H9 (cell line): Measurements from ENCODE around the gene DNAAF2. TPM values are rescaled to one million over a fixed set of nuclear protein-coding genes. Genes with fewer than 3 reads are reported as not detected.

Source experiments
- DNase-seq: peaks from one replicate; pipeline ENCODE4 v3.0.0-alpha.2; 2017
- H2AFZ ChIP-seq: one replicate; pipeline ENCODE4 v1.6.1; 2013; ENCODE audit warnings: mild to moderate bottlenecking, low read length, control low read depth, moderate library complexity
- H2AK5ac ChIP-seq: 2 replicates; pipeline ENCODE4 v1.6.1; 2013; ENCODE audit warnings: low read length, control low read depth, mixed read lengths; ENCODE audit not compliant: insufficient read length
- H2BK120ac ChIP-seq: one replicate; pipeline ENCODE4 v1.6.1; 2013; ENCODE audit warnings: low read depth, mild to moderate bottlenecking, low read length, control low read depth, inconsistent platforms; ENCODE audit not compliant: poor library complexity, severe bottlenecking
- H2BK12ac ChIP-seq: 2 replicates; pipeline ENCODE4 v1.6.1; 2013; ENCODE audit warnings: low read length, control low read depth, mixed read lengths, low read depth; ENCODE audit not compliant: insufficient read length
- H2BK15ac ChIP-seq: 2 replicates; pipeline ENCODE4 v1.6.1; 2013; ENCODE audit warnings: low read depth, low read length, control low read depth
- H2BK20ac ChIP-seq: one replicate; pipeline ENCODE4 v1.6.1; 2013; ENCODE audit warnings: low read depth, mild to moderate bottlenecking, low read length, control low read depth, inconsistent platforms; ENCODE audit not compliant: poor library complexity, severe bottlenecking
- H2BK5ac ChIP-seq: 2 replicates; pipeline ENCODE4 v1.6.1; 2013; ENCODE audit warnings: low read length, control low read depth, mixed read lengths; ENCODE audit not compliant: insufficient read length
- H3K14ac ChIP-seq: 2 replicates; pipeline ENCODE4 v1.6.1; 2013; ENCODE audit warnings: low read length, control low read depth; ENCODE audit not compliant: insufficient read depth
- H3K18ac ChIP-seq: 2 replicates; pipeline ENCODE4 v1.6.1; 2013; ENCODE audit warnings: low read depth, mild to moderate bottlenecking, mixed read lengths, low read length, control low read depth; ENCODE audit not compliant: insufficient read length
- H3K23ac ChIP-seq: 2 replicates; pipeline ENCODE4 v1.6.1; 2013; ENCODE audit warnings: low read length, control low read depth, mixed read lengths, low read depth; ENCODE audit not compliant: insufficient read length
- H3K23me2 ChIP-seq: 2 replicates; pipeline ENCODE4 v1.6.1; 2013; ENCODE audit warnings: low read depth, mild to moderate bottlenecking, mixed read lengths, low read length, control low read depth; ENCODE audit not compliant: insufficient read length, poor library complexity, severe bottlenecking
- H3K27ac ChIP-seq: 2 replicates; pipeline ENCODE4 v1.5.1; 2013; ENCODE audit warnings: low read length, control low read depth, mixed read lengths, low read depth; ENCODE audit not compliant: insufficient read length
- H3K27me3 ChIP-seq: 2 replicates; pipeline ENCODE4 v1.6.1; 2013; ENCODE audit warnings: low read length, control low read depth, inconsistent platforms; ENCODE audit not compliant: insufficient read depth
- H3K4ac ChIP-seq: 2 replicates; pipeline ENCODE4 v1.6.1; 2013; ENCODE audit warnings: low read depth, mild to moderate bottlenecking, control low read depth, inconsistent platforms, low read length, moderate library complexity
- H3K4me1 ChIP-seq: 2 replicates; pipeline ENCODE4 v1.6.1; 2013; ENCODE audit warnings: low read length, control low read depth, inconsistent platforms; ENCODE audit not compliant: insufficient read depth
- H3K4me2 ChIP-seq: 2 replicates; pipeline ENCODE4 v1.6.1; 2013; ENCODE audit warnings: low read length, control low read depth, mixed read lengths; ENCODE audit not compliant: insufficient read length, insufficient read depth
- H3K56ac ChIP-seq: 2 replicates; pipeline ENCODE4 v1.6.1; 2013; ENCODE audit warnings: low read depth, mild to moderate bottlenecking, mixed read lengths, low read length, control low read depth; ENCODE audit not compliant: insufficient read length
- H3K79me1 ChIP-seq: 2 replicates; pipeline ENCODE4 v1.6.1; 2013; ENCODE audit warnings: low read depth, mild to moderate bottlenecking, moderate library complexity, low read length, control low read depth, inconsistent platforms; ENCODE audit not compliant: insufficient read depth, poor library complexity, severe bottlenecking
- H3K79me2 ChIP-seq: 2 replicates; pipeline ENCODE4 v1.6.1; 2013; ENCODE audit warnings: low read length, control low read depth, inconsistent platforms; ENCODE audit not compliant: insufficient read depth
- H3K9ac ChIP-seq: 2 replicates; pipeline ENCODE4 v1.6.1; 2013; ENCODE audit warnings: low read length, control low read depth, mixed read lengths; ENCODE audit not compliant: insufficient read length; ENCODE audit errors: extremely low read depth
- H3K9me3 ChIP-seq: one replicate; pipeline ENCODE4 v1.6.1; 2013; ENCODE audit warnings: low read depth, low read length, inconsistent platforms; ENCODE audit not compliant: control insufficient read depth
- H3T11ph ChIP-seq: one replicate; pipeline ENCODE4 v1.6.1; 2013; ENCODE audit warnings: mild to moderate bottlenecking, low read length, control low read depth, inconsistent platforms
- H4K20me1 ChIP-seq: one replicate; pipeline ENCODE4 v1.6.1; 2013; ENCODE audit not compliant: control insufficient read depth, insufficient read length, insufficient read depth
- H4K5ac ChIP-seq: 2 replicates; pipeline ENCODE4 v1.6.1; 2013; ENCODE audit warnings: low read depth, mild to moderate bottlenecking, mixed read lengths, low read length, control low read depth; ENCODE audit not compliant: insufficient read length
- H4K8ac ChIP-seq: replicated peaks from 2 replicates; pipeline ENCODE4 v1.6.1; 2013; ENCODE audit warnings: low read length, control low read depth, mixed read lengths, low read depth; ENCODE audit not compliant: insufficient read length
- H4K91ac ChIP-seq: 2 replicates; pipeline ENCODE4 v1.6.1; 2013; ENCODE audit warnings: low read depth, mild to moderate bottlenecking, moderate library complexity, mixed read lengths, low read length, control low read depth; ENCODE audit not compliant: insufficient read length
- H3K27ac Mint-ChIP-seq, 3 experiments: 2 replicates in 2 of 3; 3 replicates in 1 of 3; pipeline ENCODE4 v1.8.0; 2020 to 2021; ENCODE audit warnings: mixed read lengths in 3 of 3, mild to moderate bottlenecking in 1 of 3, moderate library complexity in 1 of 3
- H3K27me3 Mint-ChIP-seq: 2 replicates; pipeline ENCODE4 v1.8.0; 2021; ENCODE audit warnings: low read depth, mild to moderate bottlenecking, moderate library complexity, mixed read lengths
- H3K36me3 Mint-ChIP-seq, 3 experiments: 2 replicates in 2 of 3; 3 replicates in 1 of 3; pipeline ENCODE4 v1.8.0; 2020 to 2021; ENCODE audit warnings: low read depth in 3 of 3, mixed read lengths in 3 of 3; ENCODE audit not compliant: insufficient read depth in 1 of 3
- H3K4me1 Mint-ChIP-seq, 2 experiments: 2 replicates each; pipeline ENCODE4 v1.8.0; 2020; ENCODE audit warnings: mixed read lengths in 2 of 2
- H3K4me3 Mint-ChIP-seq, 2 experiments: 2 replicates in 1 of 2; 3 replicates in 1 of 2; pipeline ENCODE4 v1.8.0; 2020 to 2021; ENCODE audit warnings: mild to moderate bottlenecking in 2 of 2, mixed read lengths in 2 of 2, moderate library complexity in 1 of 2
- H3K9me3 Mint-ChIP-seq, 2 experiments: 2 replicates in 1 of 2; 3 replicates in 1 of 2; pipeline ENCODE4 v1.8.0; 2020; ENCODE audit warnings: mild to moderate bottlenecking in 2 of 2, mixed read lengths in 2 of 2, moderate library complexity in 1 of 2
- WGBS: extraction: QIAGEN DNeasy Blood & Tissue Kit; methylation state at CpG from one replicate; pipeline ENCODE4 v1.1.7; 2013; ENCODE audit warnings: missing lambda C conversion rate, low lambda C conversion rate, mixed read lengths; ENCODE audit not compliant: insufficient read length; ENCODE audit errors: extremely low coverage; 5-methylcytosine and 5-hydroxymethylcytosine counted together
- total RNA-seq: library from RNA; stranded (reverse); gene quantifications from 2 replicates; pipeline ENCODE4 v1.2.1, GENCODE V29; 2021
- TF ChIP-seq, protein P1 (sequence below): fragments of 200-600 bp; sonication (generic); conservative IDR thresholded peaks from 3 replicates; pipeline ENCODE4 v1.8.0; 2021; ENCODE audit warnings: antibody characterized with exemption, mild to moderate bottlenecking

Gene DNAAF2
- total RNA-seq, 1 experiment from 2014 or later: 26.3 TPM

DNA sequence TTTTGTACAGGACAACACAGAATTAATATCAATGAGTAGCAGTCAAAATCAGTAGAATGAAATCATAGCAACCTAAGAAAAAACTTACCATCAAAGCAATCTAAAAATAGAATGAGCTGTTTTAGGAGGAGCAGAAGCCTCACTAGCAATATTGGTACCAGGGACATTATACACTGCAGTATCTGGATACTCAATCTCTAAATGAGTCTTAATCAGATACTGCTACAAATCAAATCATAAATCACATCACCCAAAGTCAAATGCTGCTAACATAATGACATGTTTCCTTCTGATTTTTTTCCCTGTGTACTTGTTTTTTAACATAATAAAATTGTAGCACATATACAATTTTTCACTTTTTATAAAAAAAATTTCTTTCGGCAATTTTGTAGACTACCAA is 56.9 kb downstream of the DNAAF2 start:
- peak overlapping the region in 2 of 3 experiments; percentile 42 to 84; a peak in 2 of 7 replicates for H3K27ac Mint-ChIP-seq
- no peaks in the 10 kb centered on the region for H3K9me3 ChIP-seq
- H3K4me1 Mint-ChIP-seq: peaks cover 13 to 17% of the 10 kb centered on the region in 2 experiments
- peaks cover 46 to 54% (median 49%) of the 10 kb centered on the region in 3 experiments for H3K36me3 Mint-ChIP-seq
- H3K14ac ChIP-seq: no peak overlapping the region
- H3K4me2 ChIP-seq: no peak overlapping the region
- H3K4me1 ChIP-seq: no peaks in the 10 kb centered on the region
- no peaks in the 10 kb centered on the region; the same call in 1 of the 2 replicates for H3K79me2 ChIP-seq
- no peak overlapping the region for H2BK15ac ChIP-seq
- no peak overlapping the region for H2BK120ac ChIP-seq
- H3K23me2 ChIP-seq: no peaks in the 10 kb centered on the region
- H2AFZ ChIP-seq: no peak overlapping the region
- H4K91ac ChIP-seq: no peak overlapping the region
- peaks cover 0 to 1% of the 10 kb centered on the region in 2 experiments; a peak in 1 of 5 replicates for H3K9me3 Mint-ChIP-seq
- no peak overlapping the region for H4K5ac ChIP-seq
- H4K8ac ChIP-seq: no peak overlapping the region
- H3K4ac ChIP-seq: no peak overlapping the region
- H2BK20ac ChIP-seq: no peak overlapping the region
- H3T11ph ChIP-seq: no peak overlapping the region
- H3K18ac ChIP-seq: no peak overlapping the region
- 100% methylated on average over 1 of the region's 1 CpG for WGBS
- no peak overlapping the region for H3K27ac ChIP-seq
- no peaks in the 10 kb centered on the region for H4K20me1 ChIP-seq
- TF ChIP-seq, protein P1, sequence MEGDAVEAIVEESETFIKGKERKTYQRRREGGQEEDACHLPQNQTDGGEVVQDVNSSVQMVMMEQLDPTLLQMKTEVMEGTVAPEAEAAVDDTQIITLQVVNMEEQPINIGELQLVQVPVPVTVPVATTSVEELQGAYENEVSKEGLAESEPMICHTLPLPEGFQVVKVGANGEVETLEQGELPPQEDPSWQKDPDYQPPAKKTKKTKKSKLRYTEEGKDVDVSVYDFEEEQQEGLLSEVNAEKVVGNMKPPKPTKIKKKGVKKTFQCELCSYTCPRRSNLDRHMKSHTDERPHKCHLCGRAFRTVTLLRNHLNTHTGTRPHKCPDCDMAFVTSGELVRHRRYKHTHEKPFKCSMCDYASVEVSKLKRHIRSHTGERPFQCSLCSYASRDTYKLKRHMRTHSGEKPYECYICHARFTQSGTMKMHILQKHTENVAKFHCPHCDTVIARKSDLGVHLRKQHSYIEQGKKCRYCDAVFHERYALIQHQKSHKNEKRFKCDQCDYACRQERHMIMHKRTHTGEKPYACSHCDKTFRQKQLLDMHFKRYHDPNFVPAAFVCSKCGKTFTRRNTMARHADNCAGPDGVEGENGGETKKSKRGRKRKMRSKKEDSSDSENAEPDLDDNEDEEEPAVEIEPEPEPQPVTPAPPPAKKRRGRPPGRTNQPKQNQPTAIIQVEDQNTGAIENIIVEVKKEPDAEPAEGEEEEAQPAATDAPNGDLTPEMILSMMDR: no peak
- no peak overlapping the region for H2BK5ac ChIP-seq
- H3K27me3 ChIP-seq: no peaks in the 10 kb centered on the region
- no peak overlapping the region for H3K56ac ChIP-seq
- no peak overlapping the region for H3K4me3 Mint-ChIP-seq
- no peak overlapping the region for H2BK12ac ChIP-seq
- DNase-seq: no peak
- no peak overlapping the region for H3K9ac ChIP-seq
- peaks cover 3% of the 10 kb centered on the region for H3K79me1 ChIP-seq
- H2AK5ac ChIP-seq: no peak overlapping the region
- no peaks in the 10 kb centered on the region for H3K27me3 Mint-ChIP-seq
- H3K23ac ChIP-seq: no peak overlapping the region

Other genes starting within 250 kb of the DNAAF2 start
- gene RPS29, start 48.9 kb downstream of the DNAAF2 start, total RNA-seq: 1,963 and 2,022 TPM in 2 replicates
- 38.6 and 43.2 TPM in 2 replicates for gene LRR1, start 36.3 kb downstream of the DNAAF2 start, total RNA-seq
- 205 and 207 TPM in 2 replicates for gene RPL36AL, start 14.6 kb downstream of the DNAAF2 start, total RNA-seq
- 24.5 and 27.9 TPM in 2 replicates for gene MGAT2, start 14.4 kb downstream of the DNAAF2 start, total RNA-seq
- 24.1 and 25.7 TPM in 2 replicates for gene POLE2, start 53.0 kb upstream of the DNAAF2 start, total RNA-seq
- gene KLHDC1, start 57.9 kb upstream of the DNAAF2 start, total RNA-seq: not detected in 2 replicates
- 41.3 and 41.6 TPM in 2 replicates for gene KLHDC2, start 132.9 kb upstream of the DNAAF2 start, total RNA-seq
- gene NEMF, start 217.5 kb upstream of the DNAAF2 start, total RNA-seq: 54.3 and 57.4 TPM in 2 replicates